CD8-positive, alpha-beta memory T cell (primary cell): Measurements from ENCODE around the gene GGT1. TPM values are rescaled to one million over a fixed set of nuclear protein-coding genes. Genes with fewer than 3 reads are reported as not detected.
A peak's percentile ranks its signal among the peaks of the same experiment; 100 is the strongest.
"Not testable (repeated sequence)": the region's sequence is repeated elsewhere in the genome, so short reads cannot be mapped to it uniquely, and the experiment has no call there.

Source experiments
- CTCF ChIA-PET: fragments of 350-600 bp; sonication (Branson Sonifier 250); formaldehyde crosslinking; loops from one replicate; lab custom pipeline; 2021; ENCODE audit warnings: antibody characterized with exemption; lab: Charles Lee
- POLR2A ChIA-PET: fragments of 350-600 bp; sonication (Branson Sonifier 250); formaldehyde crosslinking; loops from one replicate; lab custom pipeline; 2021; ENCODE audit warnings: antibody characterized with exemption; lab: Charles Lee
- DNase-seq, 5 donors: peaks; one replicate each; pipeline versions ENCODE4 v3.0.0 to v3.0.0-alpha.2; 2020 to 2022; ENCODE audit warnings: mixed read lengths in 1 of 5
- H3K27ac ChIP-seq: one replicate; pipeline ENCODE4 v1.7.0; 2013; ENCODE audit warnings: low read depth, mild to moderate bottlenecking, low read length, moderate library complexity
- H3K27me3 ChIP-seq: 2 replicates; pipeline ENCODE4 v1.7.0; 2013; ENCODE audit warnings: low read length, mild to moderate bottlenecking; ENCODE audit not compliant: insufficient read depth, poor library complexity, severe bottlenecking
- H3K36me3 ChIP-seq: 2 replicates; pipeline ENCODE4 v1.7.0; 2013; ENCODE audit warnings: mild to moderate bottlenecking, low read length, moderate library complexity; ENCODE audit not compliant: insufficient read depth
- H3K4me1 ChIP-seq: 2 replicates; pipeline ENCODE4 v1.7.0; 2013; ENCODE audit warnings: mild to moderate bottlenecking, low read length, moderate library complexity; ENCODE audit not compliant: insufficient read depth
- H3K4me3 ChIP-seq: 2 replicates; pipeline ENCODE4 v1.7.0; 2013; ENCODE audit warnings: mild to moderate bottlenecking, low read length
- H3K9me3 ChIP-seq: 2 replicates; pipeline ENCODE4 v1.7.0; 2013; ENCODE audit warnings: mild to moderate bottlenecking, low read length
- H3K27ac Mint-ChIP-seq, 8 donors: one replicate each; pipeline ENCODE4 v1.8.0; 2020 to 2021; ENCODE audit warnings: mixed read lengths in 8 of 8, mild to moderate bottlenecking in 6 of 8, inconsistent platforms in 3 of 8, moderate library complexity in 3 of 8
- H3K27me3 Mint-ChIP-seq, 2 donors: one replicate each; pipeline ENCODE4 v1.8.0; 2020 to 2021; ENCODE audit warnings: mixed read lengths in 2 of 2, mild to moderate bottlenecking in 1 of 2, moderate library complexity in 1 of 2
- H3K36me3 Mint-ChIP-seq, 3 donors: one replicate each; pipeline ENCODE4 v1.8.0; 2020 to 2021; ENCODE audit warnings: mixed read lengths in 3 of 3, inconsistent platforms in 1 of 3, mild to moderate bottlenecking in 1 of 3
- H3K4me1 Mint-ChIP-seq, 3 donors: one replicate each; pipeline ENCODE4 v1.8.0; 2020 to 2021; ENCODE audit warnings: mixed read lengths in 3 of 3, inconsistent platforms in 1 of 3, mild to moderate bottlenecking in 1 of 3
- H3K4me3 Mint-ChIP-seq, 7 donors: one replicate each; pipeline ENCODE4 v1.8.0; 2020 to 2021; ENCODE audit warnings: mixed read lengths in 7 of 7, mild to moderate bottlenecking in 6 of 7, moderate library complexity in 4 of 7, inconsistent platforms in 2 of 7
- H3K9me3 Mint-ChIP-seq, 5 donors: one replicate each; pipeline ENCODE4 v1.8.0; 2020 to 2022; ENCODE audit warnings: mixed read lengths in 5 of 5, mild to moderate bottlenecking in 3 of 5, moderate library complexity in 2 of 5, inconsistent platforms in 1 of 5
- polyA plus RNA-seq: library from polyadenylated mRNA; unstranded; fragments of 300-500 nt; fragmentation: Illumina TruSeq; gene quantifications from one replicate; pipeline ENCODE4 v1.2.3, GENCODE V29; 2021
- total RNA-seq, 2 experiments: library from RNA; stranded (reverse); gene quantifications; one replicate each; pipeline ENCODE4 v1.2.3, GENCODE V29; 2021

GGT1 gene
- total RNA-seq (10 to 100 TPM; 36.9 to 39.1 TPM), polyA plus RNA-seq (12.1 TPM)

GRCh38 chr22:24602847-24603769, at the start of gene GGT1:
Gene GGT1 (plus strand): TSS chr22:24603193. CDS start chr22:24611082, 7,889 bp downstream.
- DNase-seq, H3K4me1 ChIP-seq, CTCF ChIA-PET, POLR2A ChIA-PET, H3K27ac ChIP-seq, H3K27me3 ChIP-seq, H3K36me3 Mint-ChIP-seq, H3K36me3 ChIP-seq, H3K4me3 ChIP-seq, H3K27me3 Mint-ChIP-seq, H3K9me3 ChIP-seq, H3K9me3 Mint-ChIP-seq: not testable (repeated sequence)
- Mint-ChIP-seq H3K4me1 (peaks cover 14 to 38% (median 20%) of the 10 kb centered on the region in 3 donors), H3K27ac (peak within 1 kb of the TSS; percentile 57 to 90 (median 78)), H3K4me3 (peak within 1 kb of the TSS in 6 of 7 donors; percentile 38 to 76 (median 64))

- H3K4me3 Mint-ChIP-seq = peak overlapping the region; percentile 94 to 99 (median 98)
- peaks cover 61 to 77% (median 68%) of the 10 kb centered on the region in 3 donors for H3K4me1 Mint-ChIP-seq
- H3K27me3 Mint-ChIP-seq = no peaks in the 10 kb centered on the region
- H3K4me3 ChIP-seq = peak overlapping the region; percentile 86
- ChIA-PET POLR2A (no interaction called here), CTCF (interaction anchor here (0.5 to 1.0 kb wide), 2 partner anchors 32 to 87 kb away, joined by 3 read pairs; no protein-coding TSS in a partner anchor)
- H3K9me3 Mint-ChIP-seq = no peaks in the 10 kb centered on the region
- H3K4me1 ChIP-seq = peaks cover 39% of the 10 kb centered on the region
- H3K36me3 ChIP-seq = peaks cover 13% of the 10 kb centered on the region
- peak overlapping the region; percentile 82 for H3K27ac ChIP-seq
- peak in 1 of 5 donors; percentile 6 for DNase-seq
- H3K9me3 ChIP-seq = no peaks in the 10 kb centered on the region
- H3K36me3 Mint-ChIP-seq = peaks cover 0 to 63% (median 8%) of the 10 kb centered on the region in 3 donors
- H3K27ac Mint-ChIP-seq = peak overlapping the region; percentile 74 to 97 (median 92)
- H3K27me3 ChIP-seq = no peaks in the 10 kb centered on the region
Measured at GRCh38 chr22:24553597-24554312, 49.2 kb upstream of the GGT1 start.

- Mint-ChIP-seq H3K27ac (peak within 1 kb of the TSS; percentile 91 to 99 (median 97)), H3K4me3 (peak within 1 kb of the TSS; percentile 94 to 99 (median 98)), H3K9me3 (no peaks in the 10 kb centered on the region), H3K27me3 (no peaks in the 10 kb centered on the region), H3K4me1 (peaks cover 66 to 85% (median 76%) of the 10 kb centered on the region in 3 donors), H3K36me3 (peaks cover 0 to 64% (median 8%) of the 10 kb centered on the region in 3 donors)
- H3K9me3 ChIP-seq = no peaks in the 10 kb centered on the region
- POLR2A ChIA-PET = no interaction called here
- H3K27me3 ChIP-seq = no peaks in the 10 kb centered on the region
- peak within 1 kb of the TSS; percentile 95 for H3K27ac ChIP-seq
- CTCF ChIA-PET = interaction anchor here (1.0 kb wide), 1 partner anchor 132 kb away, joined by 3 read pairs; no protein-coding TSS in a partner anchor
- DNase-seq = peak in 3 of 5 donors; percentile 9 to 49 (median 13)
- peaks cover 46% of the 10 kb centered on the region for H3K4me1 ChIP-seq
- H3K36me3 ChIP-seq = peaks cover 21% of the 10 kb centered on the region
- H3K4me3 ChIP-seq = peak within 1 kb of the TSS; percentile 100
Measured at GRCh38 chr22:24554313-24555164, 48.5 kb upstream of the GGT1 start, which contains the start of gene GUCD1. Gene GUCD1 (minus strand): TSS chr22:24555138. CDS start chr22:24554991, 147 bp downstream.

- ChIA-PET POLR2A (interaction anchor here (0.6 kb wide), 1 partner anchor 768 kb away, joined by 3 read pairs; no protein-coding TSS in a partner anchor), CTCF (interaction anchor here (1.0 kb wide), 1 partner anchor 133 kb away, joined by 3 read pairs; no protein-coding TSS in a partner anchor)
- Histone ChIP-seq H3K36me3 (peaks cover 23% of the 10 kb centered on the region), H3K27me3 (no peaks in the 10 kb centered on the region), H3K27ac (peak within 1 kb of the TSS; percentile 95), H3K4me1 (peaks cover 48% of the 10 kb centered on the region), H3K9me3 (no peaks in the 10 kb centered on the region), H3K4me3 (peak within 1 kb of the TSS; percentile 100)
- peaks cover 0 to 64% (median 8%) of the 10 kb centered on the region in 3 donors for H3K36me3 Mint-ChIP-seq
- peak; percentile 95 to 100 (median 100) for DNase-seq
- H3K4me3 Mint-ChIP-seq = peak within 1 kb of the TSS; percentile 90 to 99 (median 98)
- H3K4me1 Mint-ChIP-seq = peaks cover 63 to 84% (median 75%) of the 10 kb centered on the region in 3 donors
- H3K27ac Mint-ChIP-seq = peak within 1 kb of the TSS; percentile 86 to 99 (median 97)
- H3K27me3 Mint-ChIP-seq = no peaks in the 10 kb centered on the region
- no peaks in the 10 kb centered on the region for H3K9me3 Mint-ChIP-seq
Measured at GRCh38 chr22:24555165-24556039, 47.6 kb upstream of the GGT1 start, which contains the start of gene SNRPD3. Gene SNRPD3 (plus strand): TSS chr22:24555999. CDS start chr22:24557675, 1,676 bp downstream.

GRCh38 chr22:24559471-24559870, 43.5 kb upstream of the GGT1 start:
- Histone ChIP-seq H3K36me3 (peaks cover 36% of the 10 kb centered on the region), H3K27me3 (no peaks in the 10 kb centered on the region), H3K4me1 (peaks cover 60% of the 10 kb centered on the region), H3K9me3 (no peaks in the 10 kb centered on the region), H3K27ac (no peak overlapping the region), H3K4me3 (no peak overlapping the region)
- peaks cover 0 to 71% (median 11%) of the 10 kb centered on the region in 3 donors for H3K36me3 Mint-ChIP-seq
- no peaks in the 10 kb centered on the region for H3K27me3 Mint-ChIP-seq
- ChIA-PET POLR2A (no interaction called here), CTCF (no interaction called here)
- H3K4me1 Mint-ChIP-seq = peaks cover 55 to 76% (median 71%) of the 10 kb centered on the region in 3 donors
- no peaks in the 10 kb centered on the region for H3K9me3 Mint-ChIP-seq
- DNase-seq = no peak
- peak overlapping the region in 2 of 8 donors; percentile 57 to 61 for H3K27ac Mint-ChIP-seq
- H3K4me3 Mint-ChIP-seq = peak overlapping the region in 1 of 7 donors; percentile 68

GRCh38 chr22:24563246-24563645, 39.7 kb upstream of the GGT1 start:
- ChIA-PET CTCF (no interaction called here), POLR2A (no interaction called here)
- H3K4me1 ChIP-seq = peaks cover 57% of the 10 kb centered on the region

More at GRCh38 chr22:24563246-24563645, 39.7 kb upstream of the GGT1 start:
- no peaks in the 10 kb centered on the region for H3K27me3 ChIP-seq
- peak overlapping the region in 1 of 8 donors; percentile 9 for H3K27ac Mint-ChIP-seq
- peaks cover 0 to 75% (median 7%) of the 10 kb centered on the region in 3 donors for H3K36me3 Mint-ChIP-seq
- H3K27me3 Mint-ChIP-seq = no peaks in the 10 kb centered on the region
- DNase-seq = no peak
- no peaks in the 10 kb centered on the region for H3K9me3 Mint-ChIP-seq
- no peak overlapping the region for H3K4me3 ChIP-seq
- no peak overlapping the region for H3K27ac ChIP-seq
- H3K4me1 Mint-ChIP-seq = peaks cover 48 to 76% (median 71%) of the 10 kb centered on the region in 3 donors
- peaks cover 36% of the 10 kb centered on the region for H3K36me3 ChIP-seq
- H3K4me3 Mint-ChIP-seq = no peak overlapping the region
- H3K9me3 ChIP-seq = no peaks in the 10 kb centered on the region
